OCI-LY3 (cell line): ENCODE measurements around the gene ANKRD39.
A peak's percentile ranks its signal among the peaks of the same experiment; 100 is the strongest.

Experiments used
- H2AFZ ChIP-seq: fragments of 200-600, 300-600 bp; shearing (Covaris generic); 2 replicates; pipeline ENCODE4 v1.6.0; 2014; ENCODE audit warnings: antibody characterized with exemption, low read depth, low read length
- H3K27ac ChIP-seq: fragments of 200-600, 300-600 bp; sonication (generic); 2 replicates; pipeline ENCODE4 v1.5.1; 2014; ENCODE audit warnings: mild to moderate bottlenecking, low read length, moderate library complexity, mixed read lengths
- H3K27me3 ChIP-seq: fragments of 200-600, 300-600 bp; sonication (generic); 2 replicates; pipeline ENCODE4 v1.6.1; 2014; ENCODE audit warnings: low read depth, low read length, mixed read lengths
- H3K36me3 ChIP-seq: fragments of 200-600, 300-600 bp; sonication (generic); replicated peaks from 2 replicates; pipeline ENCODE3; 2014; ENCODE audit warnings: low read depth, low read length, mixed read lengths
- H3K4me1 ChIP-seq: fragments of 300-600, 200-600 bp; sonication (generic); 2 replicates; pipeline ENCODE4 v1.6.1; 2014; ENCODE audit warnings: low read length, mixed read lengths
- H3K4me2 ChIP-seq: fragments of 200-600, 300-600 bp; sonication (generic); 2 replicates; pipeline ENCODE4 v1.6.1; 2014; ENCODE audit warnings: low read length, mixed read lengths
- H3K4me3 ChIP-seq: fragments of 300-600, 200-600 bp; sonication (generic); 2 replicates; pipeline ENCODE4 v1.5.1; 2014; ENCODE audit warnings: antibody characterized with exemption, mild to moderate bottlenecking, low read length, moderate library complexity
- H3K79me2 ChIP-seq: fragments of 300-600, 200-600 bp; shearing (Covaris generic); 2 replicates; pipeline ENCODE4 v1.6.1; 2014; ENCODE audit warnings: mild to moderate bottlenecking, low read length, mixed read lengths
- H3K9ac ChIP-seq: fragments of 300-600, 200-600 bp; shearing (Covaris generic); 2 replicates; pipeline ENCODE4 v1.6.0; 2014; ENCODE audit warnings: mild to moderate bottlenecking, low read length, moderate library complexity
- H3K9me3 ChIP-seq: fragments of 200-600, 300-600 bp; shearing (Covaris generic); 2 replicates; pipeline ENCODE4 v1.6.1; 2014; ENCODE audit warnings: low read length, mixed read lengths; ENCODE audit not compliant: insufficient read depth
- H4K20me1 ChIP-seq: fragments of 200-600, 300-600 bp; sonication (generic); 2 replicates; pipeline ENCODE4 v1.6.1; 2016; ENCODE audit warnings: low read length, mixed read lengths; ENCODE audit not compliant: insufficient read depth
- CTCF ChIP-seq: fragments of 200-600, 300-600 bp; sonication (generic); IDR thresholded peaks from 2 replicates; pipeline ENCODE4 v1.5.1; 2014; ENCODE audit warnings: antibody characterized with exemption, low read length, low read depth
- EZH2phosphoT487 ChIP-seq: fragments of 200-600 bp; shearing (Covaris generic); IDR thresholded peaks from 2 replicates; pipeline ENCODE4 v1.6.1; 2018; ENCODE audit warnings: antibody characterized with exemption, mixed run types, low read depth

The ANKRD39 gene

GRCh38 chr2:96856776-96857666 lies 795 bp downstream of the ANKRD39 start:
- H3K79me2 ChIP-seq: peaks cover 29% of the 10 kb centered on the region
- no peaks in the 10 kb centered on the region for H3K27me3 ChIP-seq
- peaks cover 9% of the 10 kb centered on the region; the same call in 1 of the 2 replicates for H4K20me1 ChIP-seq
- H3K9me3 ChIP-seq: no peaks in the 10 kb centered on the region
- peaks cover 13% of the 10 kb centered on the region for H3K36me3 ChIP-seq
- TF ChIP-seq CTCF (no peak), EZH2phosphoT487 (no peak)
- peak overlapping the region; percentile 51 for H3K27ac ChIP-seq
- H2AFZ ChIP-seq: peak overlapping the region; percentile 48
- H3K4me1 ChIP-seq: peaks cover 10% of the 10 kb centered on the region
- H3K4me3 ChIP-seq: peak overlapping the region; percentile 85
- peak overlapping the region; percentile 98 for H3K4me2 ChIP-seq
- H3K9ac ChIP-seq: peak overlapping the region; percentile 76

GRCh38 chr2:96853321-96853720 lies 4.5 kb downstream of the ANKRD39 start:
- H3K36me3 ChIP-seq: peaks cover 20% of the 10 kb centered on the region
- no peak overlapping the region for H2AFZ ChIP-seq
- H3K9ac ChIP-seq: no peak overlapping the region
- peaks cover 29% of the 10 kb centered on the region for H3K79me2 ChIP-seq
- no peak for TF ChIP-seq CTCF
- no peak for TF ChIP-seq EZH2phosphoT487
- no peaks in the 10 kb centered on the region for H3K27me3 ChIP-seq
- no peak overlapping the region for H3K4me3 ChIP-seq
- no peak overlapping the region for H3K27ac ChIP-seq
- no peak overlapping the region for H3K4me2 ChIP-seq
- H4K20me1 ChIP-seq: peaks cover 9% of the 10 kb centered on the region; the same call in 1 of the 2 replicates
- H3K4me1 ChIP-seq: peaks cover 6% of the 10 kb centered on the region
- H3K9me3 ChIP-seq: no peaks in the 10 kb centered on the region

- Histone ChIP-seq H2AFZ (no peak overlapping the region), H3K9me3 (no peaks in the 10 kb centered on the region), H4K20me1 (peaks cover 9% of the 10 kb centered on the region; the same call in 1 of the 2 replicates), H3K4me2 (no peak overlapping the region), H3K27me3 (no peaks in the 10 kb centered on the region), H3K79me2 (peaks cover 28% of the 10 kb centered on the region), H3K27ac (no peak overlapping the region), H3K9ac (no peak overlapping the region), H3K4me1 (peaks cover 6% of the 10 kb centered on the region), H3K4me3 (no peak overlapping the region), H3K36me3 (peaks cover 20% of the 10 kb centered on the region)
- no peak for TF ChIP-seq EZH2phosphoT487
- TF ChIP-seq CTCF: no peak
These were observed 5.1 kb downstream of the ANKRD39 start for GRCh38 chr2:96852667-96853066.

GRCh38 chr2:96848264-96848663 lies 9.6 kb downstream of the ANKRD39 start:
- TF ChIP-seq EZH2phosphoT487 (no peak), CTCF (no peak)
- Histone ChIP-seq H2AFZ (no peak overlapping the region), H3K9ac (no peak overlapping the region), H3K27ac (no peak overlapping the region), H4K20me1 (no peaks in the 10 kb centered on the region), H3K4me1 (no peaks in the 10 kb centered on the region), H3K4me3 (no peak overlapping the region), H3K4me2 (no peak overlapping the region), H3K36me3 (peaks cover 13% of the 10 kb centered on the region), H3K27me3 (no peaks in the 10 kb centered on the region), H3K9me3 (no peaks in the 10 kb centered on the region), H3K79me2 (no peaks in the 10 kb centered on the region)
